GM18951 (cell line): Measurements from ENCODE around the gene SEPSECS.
A peak's percentile ranks its signal among the peaks of the same experiment; 100 is the strongest.

Experiments used
- POLR2A ChIP-seq: IDR thresholded peaks from 4 replicates; pipeline ENCODE4 v1.6.1; 2011; ENCODE audit warnings: mild to moderate bottlenecking; ENCODE audit not compliant: insufficient read length, insufficient read depth; ENCODE audit errors: extremely low read depth
- in situ Hi-C: fragments of 300-500 bp; cut with MboI; formaldehyde crosslinking; loops from one replicate; pipeline ENCODE4 v1.12.0; 2022; ENCODE audit warnings: low sequenced_read_pairs, mixed read lengths, inconsistent platforms; ENCODE audit not compliant: unreplicated experiment

Gene SEPSECS

DNA sequence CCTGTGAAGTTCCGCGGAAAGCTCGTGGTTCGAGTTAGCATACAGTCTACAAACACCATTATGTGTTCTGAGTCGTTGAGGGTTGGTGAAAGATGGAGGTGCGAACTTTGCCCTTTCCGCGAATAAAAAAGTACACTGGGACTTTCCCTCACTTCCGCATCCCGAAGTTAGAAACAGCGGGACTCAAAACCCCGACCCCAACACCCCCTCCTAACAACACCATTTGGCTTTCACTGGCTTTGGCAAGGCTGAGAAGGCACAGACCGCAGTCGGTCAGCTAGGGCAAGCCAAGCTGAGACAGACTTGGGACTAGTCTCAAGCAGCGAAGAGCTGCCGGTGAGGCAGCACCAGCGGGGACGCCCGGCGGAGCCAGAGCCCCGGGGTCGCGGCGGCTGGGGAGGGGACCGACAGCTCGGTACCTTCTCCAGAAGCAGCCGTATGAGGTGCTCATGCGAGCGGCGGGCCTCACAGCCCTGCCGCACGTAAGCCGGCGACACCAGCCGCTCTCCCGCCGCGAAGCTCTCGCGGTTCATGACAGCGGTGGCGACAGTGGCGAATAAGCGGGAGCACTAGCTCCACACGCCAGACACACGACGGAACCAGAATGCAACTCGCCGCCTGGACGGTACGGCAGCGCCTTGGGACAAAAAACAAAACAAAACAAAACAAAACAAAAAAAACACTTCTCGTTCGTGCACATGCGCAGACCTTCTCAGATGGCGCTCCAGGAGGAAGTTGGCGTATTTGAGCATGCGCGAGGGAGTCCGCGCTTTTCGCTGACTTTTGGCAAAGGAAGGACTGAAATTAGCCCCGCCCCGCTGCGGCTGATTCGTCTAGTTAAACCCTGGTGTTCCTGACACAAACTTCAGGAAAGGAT, at the start of gene SEPSECS:
Gene SEPSECS, minus strand, starts transcription at position 613 of the 877 bp plus-strand sequence. Its CDS starts 80 bp downstream, at position 533.
- peak; percentile 94 for TF ChIP-seq POLR2A
- in situ Hi-C loops: no loop called here

DNA sequence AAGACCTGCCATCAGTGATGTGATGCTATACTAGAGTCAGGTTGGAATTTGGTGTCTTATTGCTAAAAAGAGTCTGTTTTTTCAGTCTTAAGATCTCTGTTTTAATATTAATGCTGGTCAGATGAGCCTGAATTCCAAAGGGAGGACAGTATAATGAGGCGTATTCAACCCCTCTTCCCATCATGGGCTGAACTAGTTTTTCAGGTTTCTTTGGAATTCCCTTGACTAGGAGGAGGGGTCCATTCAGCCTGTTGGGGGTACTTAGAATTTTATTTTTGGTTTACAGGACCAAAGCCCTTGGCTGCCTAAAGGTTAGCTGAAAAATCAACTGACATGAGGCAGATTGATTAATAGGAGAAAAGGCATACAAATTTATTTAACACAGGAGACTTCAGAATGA, 49.5 kb upstream of the SEPSECS start:
- in situ Hi-C loops: no loop called here
- no peak for TF ChIP-seq POLR2A

DNA sequence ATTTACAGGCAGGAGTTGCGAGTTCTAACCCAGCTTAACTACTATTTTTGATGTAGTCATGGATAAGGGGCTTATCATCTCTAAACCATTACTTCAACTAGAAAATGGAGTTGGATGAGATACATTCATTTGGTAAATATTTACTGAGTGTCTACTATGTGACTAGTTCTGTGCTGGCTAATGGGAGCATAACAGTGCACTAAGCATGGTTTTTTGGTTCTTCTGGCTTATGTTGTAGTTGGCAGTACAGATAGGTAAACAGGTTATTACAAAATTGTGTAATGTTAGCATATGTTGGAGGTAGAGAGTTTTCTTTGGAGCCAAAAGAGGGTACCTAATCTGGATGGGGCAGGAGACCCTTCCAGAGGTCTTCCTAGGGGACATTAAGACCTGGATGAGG, 47.7 kb upstream of the SEPSECS start:
- in situ Hi-C loops: no loop called here
- TF ChIP-seq POLR2A: no peak

- no peak for TF ChIP-seq POLR2A
Measured at GRCh38 chr4:25198713-25199112, 38.5 kb upstream of the SEPSECS start.

GRCh38 chr4:25190407-25190806, 30.2 kb upstream of the SEPSECS start:
- in situ Hi-C loops: no loop called here
- no peak for TF ChIP-seq POLR2A

More at GRCh38 chr4:25198713-25199112, 38.5 kb upstream of the SEPSECS start:
- in situ Hi-C loops: no loop called here

GRCh38 chr4:25184056-25184455, 23.8 kb upstream of the SEPSECS start:
- in situ Hi-C loops: no loop called here
- TF ChIP-seq POLR2A: no peak

- in situ Hi-C loops: no loop called here
- TF ChIP-seq POLR2A: no peak
Measured at GRCh38 chr4:25182937-25183336, 22.7 kb upstream of the SEPSECS start.

GRCh38 chr4:25180524-25181131, 20.4 kb upstream of the SEPSECS start:
- in situ Hi-C loops: no loop called here
- TF ChIP-seq POLR2A: no peak

GRCh38 chr4:25178838-25179261, 18.6 kb upstream of the SEPSECS start:
- in situ Hi-C loops: loop anchor here (10.0 kb wide), 1 partner anchor 186 kb away; no protein-coding TSS in a partner anchor
- no peak for TF ChIP-seq POLR2A

- TF ChIP-seq POLR2A: no peak
- in situ Hi-C loops: loop anchor here (10.0 kb wide), 1 partner anchor 188 kb away; no protein-coding TSS in a partner anchor
Measured at GRCh38 chr4:25177147-25177546, 16.9 kb upstream of the SEPSECS start.

- in situ Hi-C loops: loop anchor here (10.0 kb wide), 1 partner anchor 190 kb away; no protein-coding TSS in a partner anchor
- no peak for TF ChIP-seq POLR2A
Measured at GRCh38 chr4:25174674-25175073, 14.4 kb upstream of the SEPSECS start.

- TF ChIP-seq POLR2A: no peak
- in situ Hi-C loops: loop anchor here (10.0 kb wide), 1 partner anchor 192 kb away; no protein-coding TSS in a partner anchor
Measured at GRCh38 chr4:25172961-25173915, 13.0 kb upstream of the SEPSECS start.
